HEK293 (cell line): ENCODE results near the gene CNTN4.

ENCODE experiments used
- BCL11A ChIP-seq: fragments of 450-650 bp; formaldehyde crosslinking; IDR thresholded peaks from 2 replicates; pipeline ENCODE4 v1.5.1; 2016; ENCODE audit warnings: low read depth, missing biosample characterization, missing genetic modification characterization
- CTCF ChIP-seq: fragments of 450-650 bp; formaldehyde crosslinking; IDR thresholded peaks from 2 replicates; pipeline ENCODE4 v1.5.1; 2016; ENCODE audit warnings: missing biosample characterization, missing genetic modification characterization
- GLI4 ChIP-seq: fragments of 450-650 bp; formaldehyde crosslinking; IDR thresholded peaks from 2 replicates; pipeline ENCODE4 v1.5.1; 2016; ENCODE audit warnings: missing biosample characterization, missing genetic modification characterization
- TCF7L2 ChIP-seq: IDR thresholded peaks from 2 replicates; pipeline ENCODE4 v1.6.1; 2011; ENCODE audit warnings: low read depth, mild to moderate bottlenecking, inconsistent platforms, low read length, moderate library complexity, borderline replicate concordance
- YY1 ChIP-seq: fragments of 450-650 bp; formaldehyde crosslinking; IDR thresholded peaks from 2 replicates; pipeline ENCODE4 v1.5.1; 2018; ENCODE audit warnings: missing biosample characterization, missing genetic modification characterization
- ZBTB11 ChIP-seq: fragments of 450-650 bp; formaldehyde crosslinking; conservative IDR thresholded peaks from 2 replicates; pipeline ENCODE4 v1.5.1; 2016; ENCODE audit warnings: low read depth, missing biosample characterization, missing genetic modification characterization
- ZEB2 ChIP-seq: fragments of 450-650 bp; formaldehyde crosslinking; IDR thresholded peaks from 2 replicates; pipeline ENCODE4 v1.5.1; 2016; ENCODE audit warnings: missing biosample characterization, missing genetic modification characterization
- ZNF16 ChIP-seq: fragments of 450-650 bp; formaldehyde crosslinking; IDR thresholded peaks from 2 replicates; pipeline ENCODE4 v1.5.1; 2016; ENCODE audit warnings: low read depth, missing biosample characterization, missing genetic modification characterization
- ZNF174 ChIP-seq: fragments of 450-650 bp; formaldehyde crosslinking; IDR thresholded peaks from 2 replicates; pipeline ENCODE4 v1.5.0; 2017; ENCODE audit warnings: missing biosample characterization, mild to moderate bottlenecking, missing genetic modification characterization
- ZNF24 ChIP-seq: fragments of 450-650 bp; formaldehyde crosslinking; IDR thresholded peaks from 2 replicates; pipeline ENCODE4 v1.5.1; 2016; ENCODE audit warnings: missing biosample characterization, missing genetic modification characterization
- ZNF341 ChIP-seq: fragments of 450-650 bp; formaldehyde crosslinking; IDR thresholded peaks from 2 replicates; pipeline ENCODE4; 2016; ENCODE audit warnings: low read depth, missing biosample characterization, missing genetic modification characterization
- ZNF391 ChIP-seq: fragments of 450-650 bp; formaldehyde crosslinking; IDR thresholded peaks from 2 replicates; pipeline ENCODE4 v1.5.1; 2016; ENCODE audit warnings: low read depth, missing biosample characterization, missing genetic modification characterization, borderline replicate concordance
- ZNF398 ChIP-seq: fragments of 450-650 bp; formaldehyde crosslinking; IDR thresholded peaks from 2 replicates; pipeline ENCODE4 v1.5.1; 2017; ENCODE audit warnings: missing biosample characterization, missing genetic modification characterization
- ZNF623 ChIP-seq: fragments of 450-650 bp; formaldehyde crosslinking; IDR thresholded peaks from 2 replicates; pipeline ENCODE4 v1.5.1; 2016; ENCODE audit warnings: missing biosample characterization, missing genetic modification characterization

GRCh38 chr3:2476996-2477395 is 378.3 kb downstream of the CNTN4 start:
- TF ChIP-seq GLI4 (tag by site-specific recombination), result no peak
- TF ChIP-seq CTCF (tag by site-specific recombination), result no peak
- no peak for TF ChIP-seq ZNF391 (tag by site-specific recombination)
- TF ChIP-seq ZNF398 (tag by site-specific recombination), result no peak
- TF ChIP-seq ZNF623 (tag by site-specific recombination), result no peak
- no peak for TF ChIP-seq ZEB2 (tag by site-specific recombination)
- TF ChIP-seq BCL11A (tag by site-specific recombination), result no peak
- no peak for TF ChIP-seq TCF7L2
- TF ChIP-seq ZBTB11, result no peak
- TF ChIP-seq ZNF16 (tag by site-specific recombination), result no peak
- no peak for TF ChIP-seq ZNF341 (tag by site-specific recombination)
- TF ChIP-seq ZNF174 (tag by site-specific recombination), result no peak
- no peak for TF ChIP-seq ZNF24 (tag by site-specific recombination)
- TF ChIP-seq YY1 (tag by site-specific recombination), result no peak
